ENCODE data around the gene LENG9. TPM values are rescaled to one million over a fixed set of nuclear protein-coding genes. Genes with fewer than 3 reads are reported as not detected.

LENG9 gene
- total and polyA plus RNA-seq, 2 of the 13 experiments (the other 11 are each of a cell fraction or from before 2014, with no cell fraction given), result 0.75 to 2.9 TPM

- TF ChIP-seq SAFB2 (CRISPR knock-in tag; IDR thresholded peaks at IDR 0.05; ENCODE audit: borderline replicate concordance, low read depth) (peak; percentile 37; the same call in 1 of the 2 replicates), ZNF567 (CRISPR knock-in tag; IDR thresholded peaks at IDR 0.05; ENCODE audit: borderline replicate concordance) (peak; percentile 70), IRF2 (CRISPR knock-in tag; IDR thresholded peaks at IDR 0.05) (peak; percentile 48; the same call in 1 of the 2 replicates), RAD51 (IDR thresholded peaks at IDR 0.05; ENCODE audit: borderline replicate concordance) (no peak), GZF1 (CRISPR knock-in tag; IDR thresholded peaks at IDR 0.05) (no peak), ZNF484 (CRISPR knock-in tag; IDR thresholded peaks at IDR 0.05; ENCODE audit: borderline replicate concordance, low read depth) (no peak), MTA3 (CRISPR knock-in tag; IDR thresholded peaks at IDR 0.05) (no peak), TEAD3 (CRISPR knock-in tag; optimal IDR thresholded peaks at IDR 0.05; ENCODE audit: borderline replicate concordance) (peak; percentile 65), PAWR (CRISPR knock-in tag; IDR thresholded peaks at IDR 0.05; ENCODE audit: borderline replicate concordance) (peak; percentile 80; the same call in 1 of the 2 replicates), FOXM1 (CRISPR knock-in tag; IDR thresholded peaks at IDR 0.05) (no peak), SRSF4 (IDR thresholded peaks at IDR 0.05; ENCODE audit: low read depth, low read length, poor library complexity, severe bottlenecking) (no peak), HINFP (CRISPR knock-in tag; IDR thresholded peaks at IDR 0.05; ENCODE audit: low read depth) (peak; percentile 71), BCLAF1 (IDR thresholded peaks at IDR 0.05) (no peak), DNMT1 (CRISPR knock-in tag; IDR thresholded peaks at IDR 0.05) (peak; percentile 98), HDAC1 (CRISPR knock-in tag; IDR thresholded peaks at IDR 0.05) (peak; percentile 84), ZHX1 (CRISPR knock-in tag; IDR thresholded peaks at IDR 0.05; ENCODE audit: low read depth) (peak; percentile 47; the same call in 1 of the 2 replicates), NR1H2 (CRISPR knock-in tag; IDR thresholded peaks at IDR 0.05; ENCODE audit: borderline replicate concordance, low read depth) (peak; percentile 53; the same call in 1 of the 2 replicates), SKIL (CRISPR knock-in tag; IDR thresholded peaks at IDR 0.05; ENCODE audit: borderline replicate concordance) (0 out of 2 replicates have a peak, but pooled peaks have one; percentile 54), ZNF501 (CRISPR knock-in tag; IDR thresholded peaks at IDR 0.05) (no peak; the same call in none of the 2 replicates)
Observed at GRCh38 chr19:54448774-54449700, 14.5 kb downstream of the LENG9 start, which contains the start of gene LENG8 (continued).

Measured in HepG2 (cell line).